GM23338 (cell line): Measurements from ENCODE around the gene INTS14. TPM values are rescaled to one million over a fixed set of nuclear protein-coding genes. Genes with fewer than 3 reads are reported as not detected.
A peak's percentile ranks its signal among the peaks of the same experiment; 100 is the strongest.

Source experiments
- ATAC-seq: fragments of 200-7000 bp; cut with Tn5 transposase; 3 replicates; pipeline ENCODE4 v1.9.1; 2020
- DNase-seq: peaks from one replicate; pipeline ENCODE4 v3.0.0-alpha.2; 2015; ENCODE audit warnings: low spot score
- H2AFZ ChIP-seq: fragments of 200-600 bp; sonication (generic); 2 replicates; pipeline ENCODE4 v1.8.0; 2016; ENCODE audit warnings: antibody characterized with exemption, mild to moderate bottlenecking, moderate library complexity
- H3F3A ChIP-seq: fragments of 200-600 bp; sonication (generic); replicated peaks from 2 replicates; pipeline ENCODE4 v1.8.0; 2017; ENCODE audit warnings: antibody characterized with exemption, mixed run types, low read depth
- H3K27ac ChIP-seq: fragments of 200-600 bp; sonication (generic); 2 replicates; pipeline ENCODE4 v1.6.1; 2016; ENCODE audit warnings: low read depth
- H3K27me3 ChIP-seq: fragments of 200-600 bp; sonication (generic); 2 replicates; pipeline ENCODE4 v1.8.0; 2016; ENCODE audit warnings: mild to moderate bottlenecking, mixed run types, moderate library complexity; ENCODE audit not compliant: insufficient read depth
- H3K36me3 ChIP-seq: fragments of 200-600 bp; sonication (generic); 2 replicates; pipeline ENCODE4 v1.8.0; 2016; ENCODE audit warnings: mild to moderate bottlenecking; ENCODE audit not compliant: insufficient read depth
- H3K4me1 ChIP-seq: fragments of 200-600 bp; sonication (generic); 2 replicates; pipeline ENCODE4 v1.8.0; 2016; ENCODE audit warnings: mild to moderate bottlenecking, moderate library complexity; ENCODE audit not compliant: insufficient read depth
- H3K4me2 ChIP-seq: fragments of 200-600 bp; sonication (generic); 2 replicates; pipeline ENCODE4 v1.7.1; 2017; ENCODE audit warnings: mixed run types
- H3K4me3 ChIP-seq: fragments of 200-600 bp; sonication (generic); 2 replicates; pipeline ENCODE4 v1.6.1; 2016; ENCODE audit warnings: mixed run types
- H3K79me2 ChIP-seq: fragments of 200-600 bp; sonication (generic); replicated peaks from 2 replicates; pipeline ENCODE4 v1.8.0; 2017; ENCODE audit warnings: mild to moderate bottlenecking; ENCODE audit not compliant: insufficient read depth
- H3K9me2 ChIP-seq: fragments of 200-600 bp; sonication (generic); 2 replicates; pipeline ENCODE4 v1.8.0; 2017; ENCODE audit not compliant: insufficient read depth
- H4K20me1 ChIP-seq: fragments of 200-600 bp; sonication (generic); replicated peaks from 2 replicates; pipeline ENCODE4 v1.8.0; 2017; ENCODE audit warnings: mild to moderate bottlenecking; ENCODE audit not compliant: insufficient read depth
- H3K27ac Mint-ChIP-seq: 2 replicates; pipeline ENCODE4 v1.8.0; 2020; ENCODE audit warnings: inconsistent platforms, mild to moderate bottlenecking, moderate library complexity, mixed read lengths
- H3K27me3 Mint-ChIP-seq: 3 replicates; pipeline ENCODE4 v1.8.0; 2022; ENCODE audit warnings: low read depth, mild to moderate bottlenecking, moderate library complexity, mixed read lengths, inconsistent platforms; ENCODE audit not compliant: insufficient read depth, poor library complexity
- H3K36me3 Mint-ChIP-seq: 3 replicates; pipeline ENCODE4 v1.8.0; 2021; ENCODE audit warnings: low read depth, mild to moderate bottlenecking, inconsistent platforms, moderate library complexity, mixed read lengths
- H3K4me1 Mint-ChIP-seq: 3 replicates; pipeline ENCODE4 v1.8.0; 2020; ENCODE audit warnings: mild to moderate bottlenecking, inconsistent platforms, mixed read lengths
- H3K4me3 Mint-ChIP-seq: 3 replicates; pipeline ENCODE4 v1.8.0; 2021; ENCODE audit warnings: moderate library complexity, mild to moderate bottlenecking, inconsistent platforms, mixed read lengths
- H3K9me3 Mint-ChIP-seq: 3 replicates; pipeline ENCODE4 v1.8.0; 2020; ENCODE audit warnings: moderate library complexity, mild to moderate bottlenecking, inconsistent platforms, mixed read lengths
- POLR2AphosphoS5 ChIP-seq: IDR thresholded peaks from 2 replicates; pipeline ENCODE4 v1.6.1; 2016; ENCODE audit warnings: antibody characterized with exemption, low read depth
- ZNF462 ChIP-seq: fragments of 250-450 bp; sonication (Bioruptor Pico); IDR thresholded peaks from 2 replicates; pipeline ENCODE4 v1.5.0; 2020; ENCODE audit warnings: mild to moderate bottlenecking, moderate library complexity
- polyA plus RNA-seq: library from polyadenylated mRNA; unstranded; fragments of >200 nt; fragmentation: Nextera tagmentation; extraction: Ambion mirVana; gene quantifications from 2 replicates; pipeline ENCODE4 v1.2.1, GENCODE V29; 2016
- total RNA-seq: library from RNA; depleted of rRNA; stranded (reverse); fragments of >200 nt; shearing (Covaris generic); gene quantifications from 2 replicates; pipeline ENCODE4 v1.2.3, GENCODE V29; 2014
- TF ChIP-seq, protein P1 (sequence below): IDR thresholded peaks from 2 replicates; pipeline ENCODE4 v1.6.1; 2016; ENCODE audit warnings: antibody characterized with exemption

INTS14 gene
- total and polyA plus RNA-seq, 2 experiments from 2014 or later = 15.2 to 37.7 TPM

GRCh38 chr15:65578904-65579728 lies 31.8 kb downstream of the INTS14 start:
- peak overlapping the region; percentile 76 for H3K27ac Mint-ChIP-seq
- H3K4me3 Mint-ChIP-seq = no peak overlapping the region
- no peaks in the 10 kb centered on the region; the same call in 1 of the 2 replicates for H3K4me1 ChIP-seq
- H4K20me1 ChIP-seq = no peaks in the 10 kb centered on the region
- H3K4me3 ChIP-seq = no peak overlapping the region
- H3F3A ChIP-seq = no peaks in the 10 kb centered on the region; the same call in 1 of the 2 replicates
- H3K27ac ChIP-seq = peak overlapping the region; percentile 73
- peaks cover 59% of the 10 kb centered on the region; the same call in 2 of the 3 replicates for H3K36me3 Mint-ChIP-seq
- H3K9me2 ChIP-seq = no peaks in the 10 kb centered on the region
- TF ChIP-seq ZNF462 (CRISPR knock-in tag) (no peak), POLR2AphosphoS5 (0 out of 2 replicates have a peak, but pooled peaks have one; percentile 16)
- TF ChIP-seq, protein P1, sequence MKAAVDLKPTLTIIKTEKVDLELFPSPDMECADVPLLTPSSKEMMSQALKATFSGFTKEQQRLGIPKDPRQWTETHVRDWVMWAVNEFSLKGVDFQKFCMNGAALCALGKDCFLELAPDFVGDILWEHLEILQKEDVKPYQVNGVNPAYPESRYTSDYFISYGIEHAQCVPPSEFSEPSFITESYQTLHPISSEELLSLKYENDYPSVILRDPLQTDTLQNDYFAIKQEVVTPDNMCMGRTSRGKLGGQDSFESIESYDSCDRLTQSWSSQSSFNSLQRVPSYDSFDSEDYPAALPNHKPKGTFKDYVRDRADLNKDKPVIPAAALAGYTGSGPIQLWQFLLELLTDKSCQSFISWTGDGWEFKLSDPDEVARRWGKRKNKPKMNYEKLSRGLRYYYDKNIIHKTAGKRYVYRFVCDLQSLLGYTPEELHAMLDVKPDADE = no peak
- H2AFZ ChIP-seq = no peak overlapping the region
- peaks cover 16% of the 10 kb centered on the region for H3K36me3 ChIP-seq
- peaks cover 31% of the 10 kb centered on the region for H3K4me1 Mint-ChIP-seq
- H3K79me2 ChIP-seq = no peaks in the 10 kb centered on the region
- H3K9me3 Mint-ChIP-seq = no peaks in the 10 kb centered on the region
- peak; percentile 11 for DNase-seq
- H3K4me2 ChIP-seq = no peak overlapping the region
- no peaks in the 10 kb centered on the region for H3K27me3 Mint-ChIP-seq
- peak; percentile 62 for ATAC-seq
- no peaks in the 10 kb centered on the region for H3K27me3 ChIP-seq
